DOHH2 (cell line): ENCODE results near the gene CFAP73.

Experiments used
- H3F3A ChIP-seq: fragments of 200-600 bp; sonication (generic), shearing (Covaris generic); 2 replicates; pipeline ENCODE4 v1.6.0; 2016; ENCODE audit warnings: antibody characterized with exemption, mild to moderate bottlenecking; ENCODE audit not compliant: control insufficient read depth, insufficient read depth
- H3K27ac ChIP-seq: fragments of 200-600 bp; sonication (generic); 2 replicates; pipeline ENCODE4 v1.5.1; 2014; ENCODE audit warnings: low read depth, mild to moderate bottlenecking, low read length, moderate library complexity
- H3K27me3 ChIP-seq: fragments of 200-600 bp; sonication (generic); 2 replicates; pipeline ENCODE4 v1.6.1; 2014; ENCODE audit warnings: mild to moderate bottlenecking, low read length, mixed read lengths; ENCODE audit not compliant: control insufficient read depth
- H3K36me3 ChIP-seq: fragments of 200-600 bp; sonication (generic); 2 replicates; pipeline ENCODE4 v1.6.1; 2014; ENCODE audit warnings: mild to moderate bottlenecking, low read length, moderate library complexity, mixed read lengths; ENCODE audit not compliant: control insufficient read depth
- H3K4me1 ChIP-seq: fragments of 200-600 bp; sonication (generic); 2 replicates; pipeline ENCODE4 v1.6.1; 2014; ENCODE audit warnings: mild to moderate bottlenecking, low read length, mixed read lengths; ENCODE audit not compliant: control insufficient read depth
- H3K4me2 ChIP-seq: fragments of 200-600 bp; sonication (generic); 2 replicates; pipeline ENCODE4 v1.6.0; 2014; ENCODE audit warnings: mild to moderate bottlenecking, low read length, moderate library complexity
- H3K4me3 ChIP-seq: fragments of 200-600 bp; sonication (generic); 2 replicates; pipeline ENCODE4 v1.5.1; 2014; ENCODE audit warnings: mild to moderate bottlenecking, low read length, mixed read lengths
- H3K79me2 ChIP-seq: fragments of 200-600 bp; sonication (generic); 2 replicates; pipeline ENCODE4 v1.6.1; 2014; ENCODE audit warnings: mild to moderate bottlenecking, low read length, mixed read lengths; ENCODE audit not compliant: control insufficient read depth
- H3K9me2 ChIP-seq: fragments of 200-600 bp; sonication (generic); replicated peaks from 2 replicates; pipeline ENCODE4 v1.6.1; 2014; ENCODE audit warnings: mild to moderate bottlenecking, low read length, mixed read lengths; ENCODE audit not compliant: control insufficient read depth
- H3K9me3 ChIP-seq: fragments of 200-600 bp; sonication (generic); 2 replicates; pipeline ENCODE4 v1.6.1; 2014; ENCODE audit warnings: antibody characterized with exemption, low read length, mixed read lengths; ENCODE audit not compliant: control insufficient read depth, insufficient read depth
- H4K20me1 ChIP-seq: fragments of 200-600 bp; sonication (generic); 2 replicates; pipeline ENCODE4 v1.6.0; 2014; ENCODE audit warnings: low read depth, mild to moderate bottlenecking, antibody characterized with exemption, low read length, moderate library complexity; ENCODE audit not compliant: control insufficient read depth, insufficient read depth
- EZH2phosphoT487 ChIP-seq: fragments of 200-600 bp; sonication (generic); IDR thresholded peaks from 2 replicates; pipeline ENCODE4 v1.6.1; 2017; ENCODE audit warnings: borderline replicate concordance, mild to moderate bottlenecking, antibody characterized with exemption, low read length, moderate library complexity, mixed read lengths
- TF ChIP-seq, protein P1 (sequence below): fragments of 200-600 bp; sonication (generic); IDR thresholded peaks from one replicate; pipeline ENCODE4 v1.5.1; 2014; ENCODE audit warnings: antibody characterized with exemption, mild to moderate bottlenecking, low read depth, low read length; ENCODE audit not compliant: poor library complexity, severe bottlenecking

Gene CFAP73

DNA sequence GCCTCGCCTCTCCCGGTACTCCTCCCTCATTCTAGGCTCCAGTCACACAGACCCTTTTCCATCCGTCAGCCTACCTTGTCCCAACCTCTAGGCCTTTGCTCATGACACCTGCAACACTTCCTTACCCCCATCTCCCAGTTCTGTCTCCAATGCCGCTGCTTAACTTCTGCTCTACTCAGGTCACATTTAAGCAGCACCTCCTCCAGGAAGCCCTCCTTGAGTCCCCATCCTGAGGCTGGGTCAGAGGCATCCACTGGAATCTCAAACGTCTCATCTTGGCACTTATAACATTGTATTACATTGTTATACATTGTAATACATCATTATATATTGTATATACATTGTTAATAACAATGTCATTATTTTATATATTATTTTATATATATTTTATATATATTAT lies 46.7 kb upstream of the CFAP73 start:
- Histone ChIP-seq H3K4me1 (peaks cover 87% of the 10 kb centered on the region), H3K9me3 (no peaks in the 10 kb centered on the region), H4K20me1 (no peaks in the 10 kb centered on the region), H3F3A (peaks cover 43% of the 10 kb centered on the region), H3K36me3 (peaks cover 38% of the 10 kb centered on the region), H3K27me3 (no peaks in the 10 kb centered on the region), H3K4me3 (peak overlapping the region; percentile 31; the same call in 1 of the 2 replicates), H3K4me2 (peak overlapping the region; percentile 58), H3K79me2 (peaks cover 10% of the 10 kb centered on the region), H3K9me2 (no peaks in the 10 kb centered on the region), H3K27ac (peak overlapping the region; percentile 61)
- TF ChIP-seq, protein P1, sequence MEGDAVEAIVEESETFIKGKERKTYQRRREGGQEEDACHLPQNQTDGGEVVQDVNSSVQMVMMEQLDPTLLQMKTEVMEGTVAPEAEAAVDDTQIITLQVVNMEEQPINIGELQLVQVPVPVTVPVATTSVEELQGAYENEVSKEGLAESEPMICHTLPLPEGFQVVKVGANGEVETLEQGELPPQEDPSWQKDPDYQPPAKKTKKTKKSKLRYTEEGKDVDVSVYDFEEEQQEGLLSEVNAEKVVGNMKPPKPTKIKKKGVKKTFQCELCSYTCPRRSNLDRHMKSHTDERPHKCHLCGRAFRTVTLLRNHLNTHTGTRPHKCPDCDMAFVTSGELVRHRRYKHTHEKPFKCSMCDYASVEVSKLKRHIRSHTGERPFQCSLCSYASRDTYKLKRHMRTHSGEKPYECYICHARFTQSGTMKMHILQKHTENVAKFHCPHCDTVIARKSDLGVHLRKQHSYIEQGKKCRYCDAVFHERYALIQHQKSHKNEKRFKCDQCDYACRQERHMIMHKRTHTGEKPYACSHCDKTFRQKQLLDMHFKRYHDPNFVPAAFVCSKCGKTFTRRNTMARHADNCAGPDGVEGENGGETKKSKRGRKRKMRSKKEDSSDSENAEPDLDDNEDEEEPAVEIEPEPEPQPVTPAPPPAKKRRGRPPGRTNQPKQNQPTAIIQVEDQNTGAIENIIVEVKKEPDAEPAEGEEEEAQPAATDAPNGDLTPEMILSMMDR: no peak
- TF ChIP-seq EZH2phosphoT487: no peak

DNA sequence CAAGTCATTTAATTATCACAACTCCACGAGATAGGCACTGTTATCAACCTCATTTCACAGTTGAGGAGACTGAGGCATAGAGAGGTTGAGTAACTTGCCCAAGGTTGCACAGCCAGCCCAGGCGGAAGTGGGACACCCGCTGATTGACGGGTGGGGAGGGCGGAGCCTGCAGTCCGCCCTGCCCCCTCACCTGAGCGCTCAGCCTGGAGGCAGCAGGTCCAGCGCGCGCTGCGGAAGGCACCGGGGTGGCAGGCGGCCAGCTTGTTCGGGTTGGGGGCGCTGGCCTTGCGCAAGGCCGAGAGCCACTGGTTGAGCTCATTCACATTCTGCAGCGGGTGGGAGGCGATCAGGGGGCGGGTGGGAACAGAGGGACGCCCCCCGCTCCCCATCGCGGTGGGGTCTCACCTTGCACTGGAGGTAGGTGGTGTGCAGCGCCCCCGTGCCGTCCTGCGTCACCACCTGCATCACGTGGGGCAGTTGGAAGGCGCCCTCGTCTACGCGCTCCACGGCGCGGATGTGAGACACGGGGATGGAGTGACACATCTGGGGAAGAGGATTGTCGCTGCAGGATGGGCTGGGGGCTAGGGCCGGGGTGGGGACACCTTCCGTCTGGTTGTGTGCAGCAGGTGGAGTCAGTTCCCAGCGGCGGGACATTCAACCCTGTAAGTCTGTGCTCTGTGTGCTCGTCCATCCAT lies 45.6 kb upstream of the CFAP73 start:
- TF ChIP-seq EZH2phosphoT487: no peak
- TF ChIP-seq, protein P1: peak; percentile 67
- H3K4me2 ChIP-seq: peak overlapping the region; percentile 87
- H3K4me3 ChIP-seq: peak overlapping the region; percentile 80
- H3K27ac ChIP-seq: peak overlapping the region; percentile 54
- H3K79me2 ChIP-seq: peaks cover 10% of the 10 kb centered on the region
- no peaks in the 10 kb centered on the region for H3K9me2 ChIP-seq
- no peaks in the 10 kb centered on the region for H4K20me1 ChIP-seq
- H3K4me1 ChIP-seq: peaks cover 76% of the 10 kb centered on the region
- no peaks in the 10 kb centered on the region for H3K27me3 ChIP-seq
- H3K36me3 ChIP-seq: peaks cover 29% of the 10 kb centered on the region
- H3F3A ChIP-seq: peaks cover 37% of the 10 kb centered on the region
- no peaks in the 10 kb centered on the region for H3K9me3 ChIP-seq

DNA sequence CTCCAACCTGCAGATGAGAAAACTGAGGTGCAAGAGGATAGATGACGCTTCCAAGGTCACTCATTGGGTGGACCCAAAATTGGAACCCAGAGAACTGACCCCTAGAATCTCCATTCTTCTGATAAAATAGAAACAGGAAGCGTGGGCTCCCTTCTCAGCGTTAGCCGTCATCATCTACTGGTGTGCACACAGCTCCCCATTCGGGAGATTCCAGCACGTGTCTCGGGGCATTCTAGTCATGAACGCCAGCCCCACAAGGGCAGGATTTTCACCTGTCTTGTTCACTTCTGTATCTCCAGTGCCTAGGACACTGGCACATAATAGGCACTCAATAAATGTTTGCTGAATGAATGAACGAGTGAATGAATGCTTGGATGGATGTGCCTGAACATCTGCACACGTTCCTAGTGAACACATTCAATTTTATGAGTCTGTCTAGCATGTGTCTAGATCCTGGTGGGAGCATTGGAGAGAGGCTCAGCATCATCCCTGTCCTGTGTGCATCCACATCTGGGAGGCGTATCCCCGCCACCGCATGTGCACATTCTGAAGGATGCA lies 44.5 kb upstream of the CFAP73 start:
- Histone ChIP-seq H3K36me3 (peaks cover 24% of the 10 kb centered on the region), H3K9me2 (no peaks in the 10 kb centered on the region), H3K27ac (peak overlapping the region; percentile 15; the same call in 1 of the 2 replicates), H3K4me2 (peak overlapping the region; percentile 87), H3F3A (peaks cover 30% of the 10 kb centered on the region), H3K79me2 (peaks cover 10% of the 10 kb centered on the region), H3K4me1 (peaks cover 76% of the 10 kb centered on the region), H3K27me3 (no peaks in the 10 kb centered on the region), H3K9me3 (no peaks in the 10 kb centered on the region), H3K4me3 (peak overlapping the region; percentile 80), H4K20me1 (no peaks in the 10 kb centered on the region)
- no peak for TF ChIP-seq EZH2phosphoT487
- TF ChIP-seq, protein P1: no peak
